ENCODE results near the gene JAK2. TPM values are rescaled to one million over a fixed set of nuclear protein-coding genes. Genes with fewer than 3 reads are reported as not detected.
"Not testable (repeated sequence)": the region's sequence is repeated elsewhere in the genome, so short reads cannot be mapped to it uniquely, and the experiment has no call there.

The JAK2 gene
- total RNA-seq, 1 experiment from 2014 or later: 2.7 TPM

GRCh38 chr9:5025416-5025815 lies 40.3 kb downstream of the JAK2 start:
- Histone ChIP-seq H3F3A (ENCODE audit: insufficient read depth, low read depth) (no peaks in the 10 kb centered on the region), H3K36me3 (ENCODE audit: low read depth) (no peaks in the 10 kb centered on the region), H3K27me3 (ENCODE audit: insufficient read depth, low read depth) (no peaks in the 10 kb centered on the region), H3K9me3 (ENCODE audit: insufficient read depth, low read depth) (no peaks in the 10 kb centered on the region), H4K20me1 (ENCODE audit: insufficient read depth) (no peaks in the 10 kb centered on the region), H3K9me2 (ENCODE audit: insufficient read depth) (no peaks in the 10 kb centered on the region), H2AFZ (no peak overlapping the region), H3K27ac (no peak overlapping the region), H3K4me1 (replicated peaks; ENCODE audit: insufficient read depth) (no peaks in the 10 kb centered on the region), H3K4me2 (no peak overlapping the region), H3K79me2 (ENCODE audit: low read depth) (no peaks in the 10 kb centered on the region), H3K4me3 (no peak overlapping the region)
- POLR2A ChIA-PET (ENCODE audit: unreplicated experiment): no interaction called here
- DNase-seq: no peak
- CTCF ChIA-PET: no interaction called here
- BruUV-seq (replicated peaks): no TSS peak
- intact Hi-C loops (cut with micrococcal nuclease; ENCODE audit: unreplicated experiment): no loop called here
- TF ChIP-seq CTCF (conservative IDR thresholded peaks at IDR 0.05): no peak
- no peak for TF ChIP-seq EZH2 (IDR thresholded peaks at IDR 0.05; ENCODE audit: low read depth)

GRCh38 chr9:5031941-5032340 lies 46.9 kb downstream of the JAK2 start:
- intact Hi-C loops (cut with micrococcal nuclease; ENCODE audit: unreplicated experiment); H2AFZ ChIP-seq; H3K27me3 ChIP-seq (ENCODE audit: insufficient read depth, low read depth); H3K4me1 ChIP-seq (replicated peaks; ENCODE audit: insufficient read depth); H3K4me3 ChIP-seq; H3K4me2 ChIP-seq; POLR2A ChIA-PET (ENCODE audit: unreplicated experiment); H3K79me2 ChIP-seq (ENCODE audit: low read depth); H3K9me2 ChIP-seq (ENCODE audit: insufficient read depth); H3K36me3 ChIP-seq (ENCODE audit: low read depth); H3F3A ChIP-seq (ENCODE audit: insufficient read depth, low read depth); H3K27ac ChIP-seq; H3K9me3 ChIP-seq (ENCODE audit: insufficient read depth, low read depth); BruUV-seq (replicated peaks); H4K20me1 ChIP-seq (ENCODE audit: insufficient read depth); CTCF ChIA-PET; DNase-seq: not testable (repeated sequence)

- no peaks in the 10 kb centered on the region for H3K36me3 ChIP-seq (ENCODE audit: low read depth)
- H3K9me2 ChIP-seq (ENCODE audit: insufficient read depth): no peaks in the 10 kb centered on the region
- BruUV-seq (replicated peaks): no TSS peak
- H4K20me1 ChIP-seq (ENCODE audit: insufficient read depth): no peaks in the 10 kb centered on the region
- H3F3A ChIP-seq (ENCODE audit: insufficient read depth, low read depth): no peaks in the 10 kb centered on the region
- ChIA-PET CTCF (no interaction called here), POLR2A (ENCODE audit: unreplicated experiment) (no interaction called here)
- no peak for TF ChIP-seq EZH2 (IDR thresholded peaks at IDR 0.05; ENCODE audit: low read depth)
- no peak for TF ChIP-seq CTCF (conservative IDR thresholded peaks at IDR 0.05)
- DNase-seq: no peak
- no peak overlapping the region for H3K4me3 ChIP-seq
- H3K27me3 ChIP-seq (ENCODE audit: insufficient read depth, low read depth): no peaks in the 10 kb centered on the region
- H3K79me2 ChIP-seq (ENCODE audit: low read depth): no peaks in the 10 kb centered on the region
- no peak overlapping the region for H3K27ac ChIP-seq
- H2AFZ ChIP-seq: no peak overlapping the region
- no peaks in the 10 kb centered on the region for H3K4me1 ChIP-seq (replicated peaks; ENCODE audit: insufficient read depth)
- no peak overlapping the region for H3K4me2 ChIP-seq
- no peaks in the 10 kb centered on the region for H3K9me3 ChIP-seq (ENCODE audit: insufficient read depth, low read depth)
- intact Hi-C loops (cut with micrococcal nuclease; ENCODE audit: unreplicated experiment): no loop called here
Observed at GRCh38 chr9:5040730-5041389, 55.8 kb downstream of the JAK2 start.

All from PC-9 (cell line).